ENCODE data around the gene COBLL1.

GRCh38 chr2:164875334-164876205 is 33.9 kb upstream of the COBLL1 start:
- TF ChIP-seq CTCF (conservative IDR thresholded peaks at IDR 0.05) = no peak
- no peak for TF ChIP-seq EZH2 (IDR thresholded peaks at IDR 0.05; ENCODE audit: low read depth)
